RCC 7860 (cell line): ENCODE results near the gene LRRC27.
"Not testable (repeated sequence)": the region's sequence is repeated elsewhere in the genome, so short reads cannot be mapped to it uniquely, and the experiment has no call there.

Experiments
- DNase-seq: peaks from one replicate; pipeline ENCODE4 v3.0.0-alpha.2; 2015; ENCODE audit warnings: low spot score
- FAIRE-seq: peaks from 2 replicates; lab custom pipeline; 2012; peaks lifted over from hg19 to GRCh38; lab: Jason Lieb, UNC

The LRRC27 gene

GRCh38 chr10:132336064-132336746 lies 4.2 kb downstream of the LRRC27 start:
- DNase-seq (no peak), FAIRE-seq (no peak)

GRCh38 chr10:132336919-132337407 lies 5.0 kb downstream of the LRRC27 start:
- DNase-seq, result no peak
- no peak for FAIRE-seq

- DNase-seq, FAIRE-seq: not testable (repeated sequence)
Measured at GRCh38 chr10:132337854-132338253, 5.9 kb downstream of the LRRC27 start.

GRCh38 chr10:132338876-132339275 lies 6.9 kb downstream of the LRRC27 start:
- DNase-seq, result no peak
- no peak for FAIRE-seq

- FAIRE-seq, result no peak
- no peak for DNase-seq
Measured at GRCh38 chr10:132339276-132339675, 7.3 kb downstream of the LRRC27 start.

- DNase-seq (no peak), FAIRE-seq (no peak)
Measured at GRCh38 chr10:132341017-132341416, 9.0 kb downstream of the LRRC27 start.

- no peak for DNase-seq
- FAIRE-seq, result no peak
Measured at GRCh38 chr10:132341781-132342180, 9.8 kb downstream of the LRRC27 start.

- DNase-seq, result no peak
- no peak for FAIRE-seq
Measured at GRCh38 chr10:132342553-132342952, 10.6 kb downstream of the LRRC27 start.

GRCh38 chr10:132344386-132344785 lies 12.4 kb downstream of the LRRC27 start:
- no peak for FAIRE-seq
- DNase-seq, result no peak

GRCh38 chr10:132345345-132345744 lies 13.4 kb downstream of the LRRC27 start:
- no peak for DNase-seq
- FAIRE-seq, result no peak

- FAIRE-seq, result no peak
- no peak for DNase-seq
Measured at GRCh38 chr10:132346806-132347205, 14.8 kb downstream of the LRRC27 start.

GRCh38 chr10:132347211-132347930 lies 15.4 kb downstream of the LRRC27 start:
- no peak for FAIRE-seq
- DNase-seq, result no peak

GRCh38 chr10:132347931-132348267 lies 15.9 kb downstream of the LRRC27 start:
- DNase-seq, result no peak
- no peak for FAIRE-seq

- FAIRE-seq (no peak), DNase-seq (no peak)
Measured at GRCh38 chr10:132349766-132350165, 17.8 kb downstream of the LRRC27 start.

- no peak for FAIRE-seq
- DNase-seq, result no peak
Measured at GRCh38 chr10:132350391-132350790, 18.4 kb downstream of the LRRC27 start.

GRCh38 chr10:132350946-132351345 lies 19.0 kb downstream of the LRRC27 start:
- FAIRE-seq (no peak), DNase-seq (no peak)

GRCh38 chr10:132351611-132352010 lies 19.6 kb downstream of the LRRC27 start:
- no peak for FAIRE-seq
- DNase-seq, result no peak

- DNase-seq, result peak; percentile 42
- FAIRE-seq, result not testable (repeated sequence)
Measured at GRCh38 chr10:132352462-132353308, 20.7 kb downstream of the LRRC27 start.

- no peak for FAIRE-seq
- DNase-seq, result no peak
Measured at GRCh38 chr10:132353456-132354355, 21.7 kb downstream of the LRRC27 start.

- FAIRE-seq (no peak), DNase-seq (no peak)
Measured at GRCh38 chr10:132354356-132355094, 22.5 kb downstream of the LRRC27 start.
